Prostate gland (tissue), 2 donors: ENCODE measurements around the gene KRTAP7-1.

Experiments
- CTCF ChIP-seq, 4 experiments: fragments of 200-600 bp in 2 of 4; fragments of 450-650 bp in 2 of 4; sonication (generic) in 2 of 4; IDR thresholded peaks; 1 replicate in 3 of 4; 2 replicates in 1 of 4; pipeline ENCODE4 v1.5.1; 2016 to 2019; ENCODE audit warnings: antibody characterized with exemption in 4 of 4, mild to moderate bottlenecking in 2 of 4, moderate library complexity in 2 of 4
- POLR2A ChIP-seq: fragments of 450-650 bp; IDR thresholded peaks from one replicate; pipeline ENCODE4 v1.6.1; 2016; ENCODE audit warnings: antibody characterized with exemption, mild to moderate bottlenecking
- POLR2AphosphoS5 ChIP-seq: sonication (generic); formaldehyde crosslinking; IDR thresholded peaks from one replicate; pipeline ENCODE4 v1.6.1; 2017; ENCODE audit warnings: antibody characterized with exemption

DNA sequence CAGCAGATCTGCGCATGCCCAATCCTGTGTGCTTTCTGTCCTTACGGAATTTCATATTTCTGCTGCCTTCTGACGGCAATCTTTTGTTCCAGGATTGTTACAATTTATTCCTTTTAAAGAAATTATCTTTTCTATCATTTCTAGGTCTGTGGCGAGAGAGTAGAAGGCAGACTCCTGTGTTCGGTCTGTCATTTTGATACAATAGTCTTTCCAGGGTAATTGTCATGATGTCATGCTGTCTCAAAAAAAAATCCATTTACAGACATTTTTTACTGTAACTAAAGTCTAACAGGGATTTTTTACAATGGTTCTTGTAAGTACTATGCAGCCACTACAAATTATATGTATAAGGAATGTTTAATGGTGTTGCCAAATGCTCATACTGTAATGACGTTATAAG is 9.0 kb upstream of the KRTAP7-1 start:
- TF ChIP-seq CTCF (IDR thresholded peaks at IDR 0.05) (no peak), POLR2A (no peak), POLR2AphosphoS5 (no peak)
